NCI-H2107 (cell line): ENCODE measurements around the gene ANKRD39.
A peak's percentile ranks its signal among the peaks of the same experiment; 100 is the strongest.

Experiments used
- DNase-seq: peaks from one replicate; lab custom pipeline; 2025; lab: John Stamatoyannopoulos, UW

The ANKRD39 gene

GRCh38 chr2:96853321-96853720, 4.5 kb downstream of the ANKRD39 start:
- DNase-seq: no peak

GRCh38 chr2:96852667-96853066, 5.1 kb downstream of the ANKRD39 start:
- no peak for DNase-seq

- DNase-seq: no peak
Measured at GRCh38 chr2:96848264-96848663, 9.6 kb downstream of the ANKRD39 start.

DNA sequence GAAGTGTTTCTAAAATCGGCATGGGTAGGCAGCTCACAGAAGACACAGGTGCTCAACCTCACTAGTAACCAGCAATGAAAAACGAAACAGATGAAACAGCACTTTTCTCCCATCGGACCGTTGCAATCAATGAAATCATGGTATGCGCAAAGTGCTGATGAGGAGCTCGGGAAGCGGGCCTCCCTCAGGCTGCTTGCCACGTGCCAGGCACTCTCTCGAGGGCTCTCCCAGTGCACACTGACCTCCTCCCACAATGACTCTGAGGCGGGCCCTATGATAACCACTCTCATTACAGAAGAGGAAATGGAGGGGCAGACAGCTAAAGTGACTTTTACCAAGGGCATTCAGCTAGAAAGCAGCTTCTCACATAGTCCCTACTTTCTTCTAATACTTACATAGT, 10.2 kb downstream of the ANKRD39 start:
- no peak for DNase-seq

- DNase-seq: no peak
Measured at GRCh38 chr2:96846825-96847224, 11.0 kb downstream of the ANKRD39 start.

GRCh38 chr2:96844405-96844808, 13.4 kb downstream of the ANKRD39 start:
- no peak for DNase-seq

GRCh38 chr2:96843538-96844268, 14.1 kb downstream of the ANKRD39 start, which contains the start of gene ANKRD23:
TSS of gene ANKRD23 (minus strand) at chr2:96844021. CDS start at chr2:96843992, 29 bp downstream.
- DNase-seq: no peak

DNA sequence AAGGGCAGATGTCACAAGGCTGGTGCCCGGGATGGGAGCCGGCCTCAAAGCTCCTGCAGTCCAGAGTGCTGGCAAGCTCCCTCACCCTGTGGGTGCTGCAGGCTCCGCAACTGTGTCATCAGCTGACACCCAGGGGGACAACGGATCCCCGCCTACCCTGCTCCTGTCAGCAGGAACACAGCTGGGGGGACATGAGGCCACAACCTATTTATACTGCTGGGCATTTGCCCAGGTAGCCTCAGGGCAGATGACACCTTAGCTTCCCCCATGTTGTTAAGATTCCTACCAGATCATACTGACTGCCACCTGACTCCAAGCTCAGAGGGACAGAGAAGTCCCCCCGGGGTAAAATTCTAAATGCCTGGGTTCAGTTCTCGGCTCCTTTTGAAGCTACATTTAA, 15.2 kb downstream of the ANKRD39 start:
- DNase-seq: no peak

GRCh38 chr2:96841701-96842495, 15.9 kb downstream of the ANKRD39 start:
- DNase-seq: no peak

DNA sequence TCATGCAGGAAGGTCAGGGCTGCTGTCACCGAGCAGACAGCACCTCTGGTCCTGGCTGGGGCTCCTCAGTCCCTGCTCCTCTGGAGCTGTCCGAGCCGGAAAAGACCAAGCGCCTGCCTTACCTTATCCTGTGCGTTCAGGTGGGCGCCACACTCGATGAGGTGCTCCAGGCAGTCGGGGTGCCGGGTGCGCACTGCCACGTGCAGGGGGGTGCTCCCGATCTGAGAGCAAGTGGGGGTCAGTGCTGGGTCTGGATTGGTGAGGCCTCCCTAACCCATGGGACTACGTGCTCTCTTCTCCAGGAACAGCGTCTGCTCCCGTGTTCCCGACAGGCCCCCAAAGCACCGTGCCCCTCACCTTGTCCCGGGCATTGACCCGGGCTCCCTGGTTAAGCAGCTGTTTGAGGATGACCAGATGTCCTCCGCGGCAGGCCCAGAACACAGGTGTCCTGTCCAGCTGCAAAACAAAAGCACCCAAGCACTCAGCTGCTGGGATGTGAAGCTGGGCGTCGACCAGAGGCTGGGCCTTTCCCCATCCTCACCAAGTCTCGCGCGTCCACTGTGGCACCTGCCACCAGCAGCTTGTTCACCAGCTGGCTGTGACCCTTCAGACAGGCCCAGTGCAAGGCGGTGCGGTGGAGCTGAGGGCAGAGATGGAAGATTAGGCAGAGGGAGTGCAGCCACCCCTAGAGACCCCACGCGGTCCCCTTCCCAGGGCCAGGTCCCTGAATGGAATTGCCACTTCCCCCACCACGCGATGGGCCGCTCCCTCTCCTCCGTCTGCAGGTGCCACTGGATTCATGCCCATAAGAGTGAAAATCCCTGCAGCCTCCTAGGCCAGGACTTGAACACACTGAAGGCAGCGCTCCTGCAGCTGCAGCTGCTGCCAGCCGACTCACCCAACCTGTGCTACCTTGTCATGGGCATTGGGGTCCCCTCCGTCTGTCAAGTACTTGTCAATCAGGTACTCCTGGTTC, 17.7 kb downstream of the ANKRD39 start:
- DNase-seq: no peak

DNA sequence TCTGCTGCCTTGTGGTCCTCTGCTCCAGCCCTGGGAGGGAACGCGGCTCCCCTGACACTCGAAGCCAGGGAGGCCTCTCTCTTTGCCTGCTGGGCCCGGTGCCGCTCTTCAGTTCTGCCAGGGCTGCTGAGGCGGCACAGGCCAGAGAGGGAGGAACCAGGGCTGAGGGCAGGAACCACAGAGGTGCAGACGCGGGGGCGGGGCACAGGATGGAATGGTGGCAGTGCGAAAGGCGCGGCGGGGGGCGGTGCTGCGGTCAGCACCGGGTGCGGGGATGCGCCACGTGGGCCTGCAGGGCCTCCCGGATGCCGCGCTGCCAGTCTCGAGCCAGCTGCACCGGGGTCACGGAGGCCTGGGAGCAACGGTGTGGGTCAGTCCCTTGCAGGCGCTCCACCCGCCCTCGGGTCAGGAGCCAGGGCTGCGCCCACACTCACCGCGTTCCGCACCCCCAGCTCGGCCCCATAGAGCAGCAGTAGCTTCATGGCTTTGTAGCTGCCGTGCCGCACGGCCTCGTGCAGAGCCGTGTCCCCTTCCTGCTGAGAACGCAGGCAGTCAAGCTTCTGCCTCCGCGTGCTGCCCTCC, 18.4 kb downstream of the ANKRD39 start:
- DNase-seq: no peak

DNA sequence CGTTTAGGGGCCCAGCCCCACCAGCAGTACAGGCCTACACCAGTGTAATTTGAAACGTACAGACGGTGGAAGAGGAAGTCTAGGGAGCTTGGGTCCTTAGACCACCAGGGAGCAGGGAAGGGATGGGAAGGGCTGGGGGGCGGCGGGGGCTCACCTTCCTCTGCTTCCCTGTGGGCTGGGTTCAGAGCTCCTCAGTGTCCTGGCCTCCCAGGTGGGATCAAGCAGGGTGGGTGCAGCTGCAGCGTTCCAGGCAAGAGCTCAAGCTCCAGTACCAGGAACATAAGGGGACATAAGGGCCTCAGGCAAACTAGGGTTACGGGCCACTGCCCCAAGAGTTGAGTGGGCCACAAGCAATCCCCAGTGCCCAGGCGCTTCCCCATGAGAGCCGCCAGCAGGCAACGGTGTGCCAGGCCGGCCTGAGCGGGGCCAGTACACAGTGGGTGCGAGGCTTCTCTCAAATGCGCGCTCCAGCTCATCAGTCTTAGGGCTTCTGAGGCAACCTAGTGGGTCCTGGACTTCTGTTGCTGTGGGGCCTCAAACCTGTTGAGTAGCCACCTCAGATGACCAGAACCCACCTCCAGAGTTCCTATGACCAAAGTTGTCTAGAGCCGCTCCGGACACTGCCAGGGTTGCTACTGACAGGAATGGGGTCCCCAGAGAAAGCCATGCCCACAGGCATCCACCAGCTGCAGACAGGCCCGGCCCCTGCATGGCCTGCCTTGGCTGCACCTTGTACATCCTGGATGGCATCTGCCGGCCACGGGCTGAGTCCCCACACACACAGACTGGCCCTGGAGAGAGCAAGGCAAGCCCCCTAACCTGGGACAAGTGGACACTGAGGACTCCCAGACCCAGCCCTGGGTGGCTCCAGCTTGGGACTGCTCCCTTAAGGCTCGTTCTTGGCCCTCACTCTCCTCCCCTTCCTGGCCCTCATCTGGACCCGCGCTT, 19.2 kb downstream of the ANKRD39 start:
- DNase-seq: no peak

- DNase-seq: no peak
Measured at GRCh38 chr2:96837575-96837974, 20.2 kb downstream of the ANKRD39 start.

DNA sequence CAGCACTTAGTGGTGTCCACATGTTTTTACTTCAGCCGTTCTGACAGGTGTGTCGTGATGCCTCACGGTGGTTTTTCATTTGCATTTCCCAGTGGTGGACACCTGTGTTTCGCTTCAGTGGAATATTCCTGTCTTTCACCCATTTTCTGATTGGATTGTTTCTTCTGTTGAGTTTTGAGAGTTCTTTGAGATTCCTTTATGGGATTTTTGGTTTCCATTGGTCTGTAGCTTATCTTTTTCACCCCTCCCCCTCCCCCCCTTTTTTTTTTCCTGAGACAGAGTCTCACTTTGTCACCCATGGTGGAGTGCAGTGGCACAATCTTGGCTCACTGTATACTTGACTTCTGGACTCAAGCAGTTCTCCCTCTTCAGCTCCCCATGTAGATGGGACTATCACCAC, 22.0 kb downstream of the ANKRD39 start:
- DNase-seq: no peak

- DNase-seq: peak; percentile 89
Measured at GRCh38 chr2:96832754-96833507, 24.9 kb downstream of the ANKRD39 start.

GRCh38 chr2:96832408-96832753, 25.4 kb downstream of the ANKRD39 start:
- no peak for DNase-seq

DNA sequence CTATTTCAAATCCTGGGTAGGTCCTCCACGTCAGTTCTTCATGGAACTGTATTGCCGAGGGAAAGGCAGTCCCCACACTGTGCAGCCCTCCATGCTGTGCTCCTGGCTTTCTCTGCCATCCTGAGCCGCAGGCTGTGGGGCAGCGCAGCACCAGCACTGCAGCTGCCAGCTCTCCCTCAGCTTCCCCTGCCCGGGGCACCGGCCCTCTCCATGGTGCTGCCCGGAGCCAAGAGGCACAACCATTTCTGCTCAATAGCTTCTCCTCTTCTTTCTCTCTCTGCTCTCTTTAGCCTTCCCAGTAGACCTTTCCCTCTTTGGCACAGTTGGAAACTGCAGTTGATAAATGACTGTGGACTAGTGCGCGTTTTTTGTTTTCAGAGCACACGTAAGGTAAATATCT, 26.1 kb downstream of the ANKRD39 start:
- DNase-seq: no peak

- no peak for DNase-seq
Measured at GRCh38 chr2:96830044-96830562, 27.7 kb downstream of the ANKRD39 start.

DNA sequence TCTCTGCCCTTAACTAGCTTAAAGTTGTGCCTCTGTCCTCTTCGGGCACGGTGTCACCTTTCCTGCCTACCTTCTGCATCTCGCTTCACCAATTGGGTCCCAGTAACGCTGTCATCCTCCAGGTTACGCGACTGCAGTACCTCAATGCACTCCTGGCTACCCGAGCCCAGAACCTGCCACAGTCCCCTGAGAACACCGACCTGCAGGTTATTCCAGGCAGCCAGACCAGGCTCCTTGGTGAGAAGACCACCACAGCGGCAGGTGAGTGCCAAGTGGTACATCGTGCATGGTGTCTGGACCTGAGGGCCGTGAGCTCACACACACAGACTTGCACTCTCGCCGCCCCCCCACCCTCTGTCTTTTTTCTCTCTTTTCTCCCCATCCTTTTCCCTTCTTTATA, 28.9 kb downstream of the ANKRD39 start:
- DNase-seq: no peak

GRCh38 chr2:96828436-96828835, 29.4 kb downstream of the ANKRD39 start:
- no peak for DNase-seq
